T-helper 22 cell (primary cell): Measurements from ENCODE around the gene GNAT1.
"Not testable (repeated sequence)": the region's sequence is repeated elsewhere in the genome, so short reads cannot be mapped to it uniquely, and the experiment has no call there.

Source experiments
- DNase-seq: peaks from one replicate; pipeline ENCODE4 v3.0.0-alpha.2; 2020; ENCODE audit warnings: low read depth

GNAT1 gene

GRCh38 chr3:50222169-50222528 lies 30.7 kb downstream of the GNAT1 start:
- DNase-seq = no peak

- no peak for DNase-seq
These were observed 33.2 kb downstream of the GNAT1 start for GRCh38 chr3:50224639-50225038.

GRCh38 chr3:50226888-50227389 lies 35.5 kb downstream of the GNAT1 start:
- DNase-seq = peak; percentile 28

GRCh38 chr3:50227390-50228183 lies 36.2 kb downstream of the GNAT1 start:
- DNase-seq = peak; percentile 87

- not testable (repeated sequence) for DNase-seq
These were observed 36.9 kb downstream of the GNAT1 start for GRCh38 chr3:50228184-50228763.

- no peak for DNase-seq
These were observed 38.1 kb downstream of the GNAT1 start for GRCh38 chr3:50229490-50229889.

- DNase-seq = no peak
These were observed 38.8 kb downstream of the GNAT1 start for GRCh38 chr3:50230104-50230793.

- no peak for DNase-seq
These were observed 39.4 kb downstream of the GNAT1 start for GRCh38 chr3:50230794-50231125.

- DNase-seq = no peak
These were observed 40.2 kb downstream of the GNAT1 start for GRCh38 chr3:50231581-50231980.

- DNase-seq = no peak
These were observed 40.9 kb downstream of the GNAT1 start for GRCh38 chr3:50232303-50232702.

GRCh38 chr3:50233176-50233575 lies 41.8 kb downstream of the GNAT1 start:
- no peak for DNase-seq

GRCh38 chr3:50235716-50236483 lies 44.5 kb downstream of the GNAT1 start, which contains the start of gene GNAI2:
TSS of gene GNAI2 (plus strand) at chr3:50236204. CDS start at chr3:50236336, 132 bp downstream.
- peak; percentile 98 for DNase-seq

GRCh38 chr3:50236484-50237132 lies 45.2 kb downstream of the GNAT1 start:
- no peak for DNase-seq

GRCh38 chr3:50237133-50237651 lies 45.8 kb downstream of the GNAT1 start:
- DNase-seq = no peak

- DNase-seq = peak; percentile 78
These were observed 46.5 kb downstream of the GNAT1 start for GRCh38 chr3:50237754-50238548.

- no peak for DNase-seq
These were observed 47.2 kb downstream of the GNAT1 start for GRCh38 chr3:50238549-50239026.

GRCh38 chr3:50239649-50240048 lies 48.2 kb downstream of the GNAT1 start:
- DNase-seq = no peak

GRCh38 chr3:50241163-50241562 lies 49.8 kb downstream of the GNAT1 start:
- DNase-seq = no peak

GRCh38 chr3:50241713-50242380 lies 50.4 kb downstream of the GNAT1 start:
- DNase-seq = no peak

- DNase-seq = no peak
These were observed 51.0 kb downstream of the GNAT1 start for GRCh38 chr3:50242381-50242770.
